ENCODE results near the gene HP1BP3.

DNA sequence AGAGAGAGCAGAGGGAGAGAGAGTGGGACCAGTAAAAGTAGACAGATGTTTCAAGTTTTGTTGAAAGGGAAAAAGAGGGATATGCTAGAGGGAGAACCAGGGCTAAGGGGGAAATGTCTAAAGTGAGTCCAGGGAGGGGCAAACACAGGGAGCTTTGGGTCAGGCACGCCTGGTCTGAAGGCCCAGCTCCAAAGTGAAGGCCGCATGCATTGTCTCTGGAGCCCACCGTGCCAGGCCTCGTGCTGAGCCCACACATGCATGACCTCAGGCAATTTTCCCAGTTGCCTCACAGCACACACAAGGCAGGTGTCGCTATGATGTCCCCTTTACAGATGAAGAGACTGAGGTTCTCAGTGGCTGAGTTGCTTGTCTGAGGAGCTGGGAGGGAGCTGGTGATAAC, 85.3 kb downstream of the HP1BP3 start:
- TF ChIP-seq CTCF (IDR thresholded peaks at IDR 0.05; ENCODE audit: low read length) (no peak), EZH2 (IDR thresholded peaks at IDR 0.05; ENCODE audit: borderline replicate concordance, low read length) (no peak)

All from OCI-LY1 (cell line).